PC-3 (cell line): ENCODE measurements around the gene NSUN4.
"Not testable (repeated sequence)": the region's sequence is repeated elsewhere in the genome, so short reads cannot be mapped to it uniquely, and the experiment has no call there.

Experiments
- CTCF ChIP-seq: fragments of 300-600 bp; sonication (generic); conservative IDR thresholded peaks from 2 replicates; pipeline ENCODE4 v1.5.1; 2017; ENCODE audit warnings: antibody characterized with exemption, low read depth, mild to moderate bottlenecking, low read length
- EZH2 ChIP-seq: fragments of 300-600 bp; sonication (generic); IDR thresholded peaks from one replicate; pipeline ENCODE4 v1.6.1; 2017; ENCODE audit warnings: antibody characterized with exemption, mild to moderate bottlenecking, low read length; ENCODE audit not compliant: unreplicated experiment

- TF ChIP-seq CTCF, EZH2: not testable (repeated sequence)
Measured at GRCh38 chr1:46319960-46320914, 20.4 kb upstream of the NSUN4 start.
